ENCODE measurements around the gene DOK3. TPM values are rescaled to one million over a fixed set of nuclear protein-coding genes. Genes with fewer than 3 reads are reported as not detected.

The DOK3 gene
- total and polyA plus RNA-seq, 2 experiments from 2014 or later, result 3.1 to 3.5 TPM

DNA sequence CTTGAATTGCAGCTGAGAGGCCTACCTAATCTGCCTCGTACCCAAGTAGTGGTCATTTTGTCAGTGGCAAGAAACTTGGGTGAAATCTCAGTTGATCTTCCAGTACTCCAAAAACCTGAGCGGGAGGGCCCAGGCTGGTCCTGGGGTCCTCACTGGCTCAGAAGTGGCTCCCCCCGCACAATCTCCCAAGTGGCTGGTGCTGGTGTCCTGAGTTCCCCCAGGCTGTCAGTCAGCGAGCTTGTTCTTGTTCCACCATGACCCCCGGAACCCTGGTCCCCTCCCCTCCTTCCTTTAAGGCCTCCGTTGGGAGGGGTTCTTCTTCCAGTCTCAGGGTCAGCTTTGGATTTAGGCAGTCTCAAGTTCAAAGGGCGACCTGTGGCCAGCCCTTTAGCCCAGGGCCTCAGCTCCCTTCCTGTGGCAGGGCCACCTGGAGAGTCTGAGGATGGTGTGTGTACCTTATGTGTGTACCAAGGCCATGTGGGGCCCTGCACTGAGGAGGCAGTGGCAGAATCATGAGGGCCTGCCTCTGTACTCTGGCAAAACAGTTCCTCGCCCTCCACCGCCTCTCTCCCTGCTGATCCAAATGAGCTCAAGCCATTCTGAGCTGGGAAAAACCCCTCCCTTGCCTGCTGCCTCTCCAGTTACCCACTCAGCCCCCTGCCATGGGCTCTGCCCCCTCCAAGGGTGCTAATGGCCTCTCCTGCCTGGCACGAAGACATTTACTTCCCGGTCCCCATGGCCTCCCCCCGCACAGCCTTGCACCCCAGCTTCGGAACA lies 31.7 kb downstream of the DOK3 start:
- no peak for DNase-seq (ENCODE audit: low spot score)
- H3K79me2 ChIP-seq, result peaks cover under 1% of the 10 kb centered on the region
- WGBS (ENCODE audit: low lambda C conversion rate, missing lambda C conversion rate), result 88% methylated on average over 13 of the region's 13 CpGs
- peaks cover 6% of the 10 kb centered on the region for H3K4me1 ChIP-seq (ENCODE audit: insufficient read depth)
- H4K20me1 ChIP-seq (ENCODE audit: insufficient read depth, poor library complexity, severe bottlenecking), result no peaks in the 10 kb centered on the region
- no peaks in the 10 kb centered on the region for H3K27me3 ChIP-seq
- H3K4me2 ChIP-seq, result no peak overlapping the region
- H3K36me3 ChIP-seq (replicated peaks; ENCODE audit: insufficient read depth, low read depth), result no peaks in the 10 kb centered on the region
- H2AFZ ChIP-seq, result no peak overlapping the region
- H3K4me3 ChIP-seq, result no peak overlapping the region
- H3K9me3 ChIP-seq (ENCODE audit: low read depth), result no peaks in the 10 kb centered on the region
- TF ChIP-seq, protein P1, sequence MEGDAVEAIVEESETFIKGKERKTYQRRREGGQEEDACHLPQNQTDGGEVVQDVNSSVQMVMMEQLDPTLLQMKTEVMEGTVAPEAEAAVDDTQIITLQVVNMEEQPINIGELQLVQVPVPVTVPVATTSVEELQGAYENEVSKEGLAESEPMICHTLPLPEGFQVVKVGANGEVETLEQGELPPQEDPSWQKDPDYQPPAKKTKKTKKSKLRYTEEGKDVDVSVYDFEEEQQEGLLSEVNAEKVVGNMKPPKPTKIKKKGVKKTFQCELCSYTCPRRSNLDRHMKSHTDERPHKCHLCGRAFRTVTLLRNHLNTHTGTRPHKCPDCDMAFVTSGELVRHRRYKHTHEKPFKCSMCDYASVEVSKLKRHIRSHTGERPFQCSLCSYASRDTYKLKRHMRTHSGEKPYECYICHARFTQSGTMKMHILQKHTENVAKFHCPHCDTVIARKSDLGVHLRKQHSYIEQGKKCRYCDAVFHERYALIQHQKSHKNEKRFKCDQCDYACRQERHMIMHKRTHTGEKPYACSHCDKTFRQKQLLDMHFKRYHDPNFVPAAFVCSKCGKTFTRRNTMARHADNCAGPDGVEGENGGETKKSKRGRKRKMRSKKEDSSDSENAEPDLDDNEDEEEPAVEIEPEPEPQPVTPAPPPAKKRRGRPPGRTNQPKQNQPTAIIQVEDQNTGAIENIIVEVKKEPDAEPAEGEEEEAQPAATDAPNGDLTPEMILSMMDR (IDR thresholded peaks at IDR 0.05; ENCODE audit: poor library complexity), result no peak
- no peaks in the 10 kb centered on the region for H3K9me2 ChIP-seq (replicated peaks; ENCODE audit: insufficient read depth)
- no peak overlapping the region for H3K27ac ChIP-seq

DNA sequence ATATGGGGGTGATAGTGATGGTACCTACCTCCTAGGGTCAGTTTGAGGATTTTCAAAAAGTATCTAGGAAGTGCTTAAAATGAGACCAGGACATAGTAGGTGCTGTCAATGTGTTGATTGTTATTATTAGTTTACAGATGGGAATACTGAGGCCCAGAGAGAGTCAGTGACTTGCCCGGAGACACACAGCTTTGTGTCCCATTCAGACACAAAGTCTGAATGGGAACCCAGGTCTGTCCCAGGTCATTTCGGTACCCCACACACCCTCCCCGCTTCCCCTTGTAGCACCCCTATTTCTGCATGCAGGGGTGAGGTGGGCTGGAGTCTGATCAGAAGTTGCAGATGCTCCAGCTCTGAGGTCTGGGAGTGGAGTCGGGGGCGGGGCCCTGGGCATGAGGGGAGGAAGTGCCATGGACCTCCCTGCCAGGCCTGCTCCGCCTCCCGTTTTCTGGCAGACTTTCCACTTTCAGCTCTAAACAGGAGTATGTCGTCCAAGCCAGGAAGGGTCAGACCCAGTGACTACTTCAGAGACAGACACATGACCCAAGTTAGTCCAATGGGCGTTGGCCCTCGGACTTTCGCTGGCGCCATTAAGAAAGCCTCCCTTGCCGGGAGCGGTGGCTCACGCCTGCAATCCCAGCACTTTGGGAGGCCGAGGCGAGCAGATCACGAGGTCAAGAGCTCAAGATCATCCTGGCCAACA lies 32.9 kb downstream of the DOK3 start:
- no peaks in the 10 kb centered on the region for H3K36me3 ChIP-seq (replicated peaks; ENCODE audit: insufficient read depth, low read depth)
- no peak overlapping the region for H2AFZ ChIP-seq
- no peak overlapping the region for H3K4me3 ChIP-seq
- peaks cover 10% of the 10 kb centered on the region for H4K20me1 ChIP-seq (ENCODE audit: insufficient read depth, poor library complexity, severe bottlenecking)
- H3K4me1 ChIP-seq (ENCODE audit: insufficient read depth), result peaks cover 14% of the 10 kb centered on the region
- WGBS (ENCODE audit: low lambda C conversion rate, missing lambda C conversion rate), result 88% methylated on average over 17 of the region's 18 CpGs
- H3K4me2 ChIP-seq, result no peak overlapping the region
- no peaks in the 10 kb centered on the region for H3K9me3 ChIP-seq (ENCODE audit: low read depth)
- DNase-seq (ENCODE audit: low spot score), result no peak
- peaks cover 13% of the 10 kb centered on the region for H3K79me2 ChIP-seq
- TF ChIP-seq, protein P1 (IDR thresholded peaks at IDR 0.05; ENCODE audit: poor library complexity), result no peak
- TF ChIP-seq EZH2phosphoT487 (IDR thresholded peaks at IDR 0.05; ENCODE audit: low read depth, severe bottlenecking, unreplicated experiment) (no peak), EZH2 (IDR thresholded peaks at IDR 0.05; ENCODE audit: borderline replicate concordance) (no peak)
- H3K9me2 ChIP-seq (replicated peaks; ENCODE audit: insufficient read depth), result no peaks in the 10 kb centered on the region
- H3K27me3 ChIP-seq, result no peaks in the 10 kb centered on the region
- H3K27ac ChIP-seq, result no peak overlapping the region

DNA sequence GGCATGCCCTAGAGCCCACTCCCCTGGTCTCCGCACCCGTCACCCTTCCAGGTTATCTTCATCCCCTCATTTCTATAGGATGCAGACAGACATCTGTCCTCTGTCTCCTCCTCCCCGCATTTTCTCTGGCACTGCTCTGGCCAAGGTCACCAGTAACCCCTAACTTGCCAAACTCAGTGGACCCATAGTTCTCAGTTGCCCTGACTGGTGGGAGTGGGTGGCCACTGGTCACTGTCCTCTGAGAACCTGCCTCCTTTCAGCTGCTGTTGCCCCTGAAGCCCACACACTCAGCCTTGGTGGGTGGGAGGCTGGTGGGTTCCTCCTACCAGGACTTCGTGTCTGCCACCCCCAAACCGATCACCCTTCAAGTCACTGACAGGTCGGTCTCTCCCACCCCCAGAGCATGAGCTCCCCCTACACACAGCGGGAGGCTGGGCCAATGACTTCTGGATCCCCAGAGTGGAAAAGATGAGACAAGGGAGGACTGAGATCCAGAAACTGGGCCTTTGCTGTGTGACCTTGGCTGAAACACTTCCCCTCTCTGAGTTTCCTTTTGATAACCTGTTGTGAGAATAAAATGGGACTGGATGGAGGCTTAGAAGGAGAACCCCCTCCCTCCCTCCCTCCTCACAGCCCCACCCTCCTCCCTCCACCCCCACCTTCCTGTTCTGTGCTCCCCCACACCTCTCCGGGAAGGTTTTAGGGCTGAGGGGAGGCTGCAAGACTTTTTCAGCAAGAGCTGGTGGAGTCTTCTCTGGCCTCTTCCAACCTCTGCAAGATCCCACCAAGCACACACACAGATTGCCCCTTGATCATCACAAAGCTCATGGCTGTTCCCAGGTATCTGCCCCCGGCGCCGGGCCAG lies 33.8 kb downstream of the DOK3 start:
- Histone ChIP-seq H3K27me3 (no peaks in the 10 kb centered on the region), H3K27ac (no peak overlapping the region), H4K20me1 (ENCODE audit: insufficient read depth, poor library complexity, severe bottlenecking) (peaks cover 19% of the 10 kb centered on the region), H3K36me3 (replicated peaks; ENCODE audit: insufficient read depth, low read depth) (no peaks in the 10 kb centered on the region), H3K79me2 (peaks cover 21% of the 10 kb centered on the region), H2AFZ (no peak overlapping the region), H3K4me3 (no peak overlapping the region), H3K9me2 (replicated peaks; ENCODE audit: insufficient read depth) (no peaks in the 10 kb centered on the region), H3K4me1 (ENCODE audit: insufficient read depth) (peaks cover 23% of the 10 kb centered on the region), H3K9me3 (ENCODE audit: low read depth) (no peaks in the 10 kb centered on the region), H3K4me2 (no peak overlapping the region)
- TF ChIP-seq EZH2 (IDR thresholded peaks at IDR 0.05; ENCODE audit: borderline replicate concordance), result no peak
- TF ChIP-seq, protein P1 (IDR thresholded peaks at IDR 0.05; ENCODE audit: poor library complexity), result no peak
- no peak for TF ChIP-seq EZH2phosphoT487 (IDR thresholded peaks at IDR 0.05; ENCODE audit: low read depth, severe bottlenecking, unreplicated experiment)
- no peak for DNase-seq (ENCODE audit: low spot score)
- 69% methylated on average over 11 of the region's 11 CpGs for WGBS (ENCODE audit: low lambda C conversion rate, missing lambda C conversion rate)
